HepG2 (cell line): ENCODE data around the gene SHISAL1. TPM values are rescaled to one million over a fixed set of nuclear protein-coding genes. Genes with fewer than 3 reads are reported as not detected.

Experiments used
- ATAC-seq: fragments of 200-7000 bp; cut with Tn5 transposase; 3 replicates; pipeline ENCODE4 v1.9.1; 2020; ENCODE audit warnings: mild to moderate bottlenecking, moderate library complexity
- BruUV-seq: library from RNA; stranded (reverse); fragments of 400-500 nt; replicated peaks from 2 replicates; lab custom pipeline; 2021; lab: Mats Ljungman, UMichigan
- CTCF ChIA-PET: fragments of 300-600 bp; formaldehyde crosslinking; extraction: SDS; loops from one replicate; lab custom pipeline; 2021; ENCODE audit warnings: low total read pairs, inconsistent platforms, low intra/inter-chr PET ratio; lab: Yijun Ruan, JAX
- POLR2A ChIA-PET: fragments of 350-600 bp; sonication (Branson Sonifier 250); formaldehyde crosslinking; loops from one replicate; lab custom pipeline; 2020; ENCODE audit warnings: antibody characterized with exemption, inconsistent platforms; lab: Yijun Ruan, JAX
- DNase-seq: peaks from one replicate; pipeline ENCODE4 v3.0.0-alpha.2; 2015; ENCODE audit warnings: low spot score
- FAIRE-seq: peaks from 3 replicates; lab custom pipeline; 2011; peaks lifted over from hg19 to GRCh38; lab: Jason Lieb, UNC
- H2AFZ ChIP-seq: one replicate; pipeline ENCODE4 v1.6.1; 2011; ENCODE audit warnings: low read length, inconsistent platforms
- H3K27ac ChIP-seq: fragments of 300-600 bp; 3 replicates; pipeline ENCODE4 v1.8.0; 2011; ENCODE audit warnings: mixed run types, mild to moderate bottlenecking, mixed read lengths, low read length, inconsistent platforms; ENCODE audit not compliant: insufficient read depth; ENCODE audit errors: extremely low read length
- H3K27me3 ChIP-seq, 2 experiments: fragments of 200-600 bp in 1 of 2; 2 replicates in 1 of 2; 3 replicates in 1 of 2; pipeline versions ENCODE4 v1.6.0 to v1.8.0; 2011; ENCODE audit warnings: low read length in 2 of 2, mild to moderate bottlenecking in 2 of 2, moderate library complexity in 2 of 2, inconsistent platforms in 1 of 2; ENCODE audit not compliant: insufficient read depth in 2 of 2, control insufficient read depth in 1 of 2
- H3K36me3 ChIP-seq, 2 experiments: fragments of 200-600 bp in 1 of 2; replicated peaks in 1 of 2; 2 replicates in 1 of 2; 3 replicates in 1 of 2; pipeline versions ENCODE4 v1.5.1 to v1.8.0; 2011; ENCODE audit warnings: low read length in 2 of 2, inconsistent platforms in 1 of 2; ENCODE audit not compliant: insufficient read depth in 2 of 2, control insufficient read depth in 1 of 2
- H3K4me1 ChIP-seq: 2 replicates; pipeline ENCODE4 v1.5.1; 2012; ENCODE audit warnings: low read length, inconsistent platforms; ENCODE audit not compliant: insufficient read depth
- H3K4me2 ChIP-seq: 2 replicates; pipeline ENCODE4 v1.6.0; 2011; ENCODE audit warnings: low read depth, low read length, inconsistent platforms
- H3K4me3 ChIP-seq, 3 experiments: fragments of 200-600 bp in 1 of 3; sonication (generic), shearing (Covaris generic) in 1 of 3; replicated peaks in 1 of 3; 2 replicates each; pipeline ENCODE4 v1.5.1; 2011 to 2016; ENCODE audit warnings: low read length in 3 of 3, inconsistent platforms in 2 of 3, low read depth in 2 of 3, mild to moderate bottlenecking in 2 of 3, control low read depth in 1 of 3, mixed read lengths in 1 of 3; ENCODE audit not compliant: insufficient read depth in 1 of 3
- H3K79me2 ChIP-seq: one replicate; pipeline ENCODE4 v1.6.1; 2011; ENCODE audit warnings: low read length, inconsistent platforms; ENCODE audit not compliant: insufficient read depth
- H3K9ac ChIP-seq: 2 replicates; pipeline ENCODE4 v1.6.0; 2011; ENCODE audit warnings: mild to moderate bottlenecking, low read depth, low read length, inconsistent platforms; ENCODE audit not compliant: insufficient read depth
- H3K9me3 ChIP-seq: 2 replicates; pipeline ENCODE4 v1.5.1; 2012; ENCODE audit warnings: mild to moderate bottlenecking, low read length
- H4K20me1 ChIP-seq: 2 replicates; pipeline ENCODE4 v1.6.0; 2011; ENCODE audit warnings: inconsistent platforms, mild to moderate bottlenecking, low read length, moderate library complexity; ENCODE audit not compliant: insufficient read depth
- ASH2L ChIP-seq: fragments of 300-600, 200-600 bp; sonication (generic); IDR thresholded peaks from 2 replicates; pipeline ENCODE4 v1.7.0; 2017; ENCODE audit warnings: low read depth, mild to moderate bottlenecking, moderate library complexity, mixed read lengths, low read length; ENCODE audit not compliant: insufficient read length
- JUNB ChIP-seq: sonication (generic); formaldehyde crosslinking; IDR thresholded peaks from 2 replicates; pipeline ENCODE4 v1.8.0; 2022; ENCODE audit warnings: missing genetic modification reagents, mild to moderate bottlenecking, borderline replicate concordance
- SMARCE1 ChIP-seq: fragments of 450-650 bp; IDR thresholded peaks from 2 replicates; pipeline ENCODE4 v1.6.1; 2017; ENCODE audit warnings: borderline replicate concordance
- TMF1 ChIP-seq: sonication (generic); formaldehyde crosslinking; IDR thresholded peaks from 2 replicates; pipeline ENCODE4 v1.8.1; 2022; ENCODE audit warnings: low read depth, missing genetic modification reagents
- XRCC5 ChIP-seq: fragments of 200-400 bp; formaldehyde crosslinking; optimal IDR thresholded peaks from 2 replicates; pipeline ENCODE3; 2017; ENCODE audit warnings: mild to moderate bottlenecking, low read length
- ZMYM2 ChIP-seq: sonication (generic); formaldehyde crosslinking; IDR thresholded peaks from 2 replicates; pipeline ENCODE4 v1.8.0; 2022; ENCODE audit warnings: mild to moderate bottlenecking, missing genetic modification reagents
- ZNF619 ChIP-seq: sonication (generic); formaldehyde crosslinking; IDR thresholded peaks from 2 replicates; pipeline ENCODE4 v1.4.0; 2020; ENCODE audit warnings: mild to moderate bottlenecking, missing genetic modification reagents
- ZNF678 ChIP-seq: sonication (generic); formaldehyde crosslinking; IDR thresholded peaks from 2 replicates; pipeline ENCODE4 v1.4.0; 2020; ENCODE audit warnings: mild to moderate bottlenecking, missing genetic modification reagents
- WGBS: methylation state at CpG from one replicate; pipeline ENCODE4 v1.1.6; 2017; ENCODE audit warnings: low lambda C conversion rate; 5-methylcytosine and 5-hydroxymethylcytosine counted together
- in situ Hi-C: cut with HindIII; loops from 2 replicates; pipeline ENCODE4 v1.10.0; 2017; ENCODE audit warnings: low pct_unique_long_range_greater_than_20kb; ENCODE audit not compliant: extremely low pct_ligation_motif_present
- intact Hi-C: fragments of 100-400 bp; cut with micrococcal nuclease; formaldehyde crosslinking; loops from one replicate; pipeline ENCODE4 v1.10.0; 2022; ENCODE audit not compliant: unreplicated experiment
- polyA plus RNA-seq, 8 experiments: library from polyadenylated mRNA; depleted of rRNA in 3 of 8; stranded (reverse) in 7 of 8; unstranded in 1 of 8; fragments of >200 nt; fragmentation: Illumina TruSeq in 4 of 8; extraction: Trizol in 4 of 8; gene quantifications; 2 replicates each; pipeline versions ENCODE4 v1.2.1 to v1.2.3, GENCODE V29; 2011 to 2016; ENCODE audit warnings: low read depth in 4 of 8, missing spikeins in 1 of 8, mixed read lengths in 1 of 8; ENCODE audit not compliant: insufficient read depth in 1 of 8
- total RNA-seq, 5 experiments: library from RNA; depleted of rRNA; stranded (reverse); fragments of >200 nt; fragmentation: Illumina TruSeq; extraction: Trizol; gene quantifications; 2 replicates each; pipeline ENCODE4 v1.2.3, GENCODE V29; 2016; ENCODE audit warnings: low read depth in 1 of 5
- TF ChIP-seq, protein P1 (sequence below): IDR thresholded peaks from 2 replicates; pipeline ENCODE4 v1.6.1; 2018; ENCODE audit warnings: missing genetic modification reagents
- TF ChIP-seq, protein P2 (sequence below): sonication (generic); formaldehyde crosslinking; IDR thresholded peaks from 2 replicates; pipeline ENCODE4 v1.4.0; 2020; ENCODE audit warnings: missing genetic modification reagents

SHISAL1 gene
- total and polyA plus RNA-seq, 2 of the 13 experiments (the other 11 are each of a cell fraction or from before 2014, with no cell fraction given), result not detected

DNA sequence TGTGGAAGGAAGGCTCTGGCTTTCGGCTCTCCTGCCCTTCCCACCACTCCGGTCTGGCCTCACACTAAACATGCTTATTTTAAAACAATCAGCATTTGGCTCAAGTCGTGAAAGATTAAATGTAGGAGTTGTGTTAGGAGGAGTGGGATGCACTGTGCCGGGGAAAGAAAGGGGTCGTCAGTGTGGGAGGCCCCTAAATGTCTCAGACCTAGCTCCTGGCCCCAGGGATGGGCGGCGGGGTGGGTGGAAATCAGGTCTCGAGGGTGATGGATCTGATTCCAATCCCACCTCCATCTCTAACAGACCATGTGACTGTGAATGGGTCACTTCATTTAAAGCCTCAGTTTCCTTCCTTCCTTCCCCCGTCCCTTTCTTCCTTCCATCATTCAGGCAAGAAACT, 6.9 kb upstream of the SHISAL1 start:
- no peak for FAIRE-seq
- no peak for DNase-seq
- WGBS, result 5% methylated on average over 7 of the region's 9 CpGs
- Histone ChIP-seq H3K36me3 (no peaks in the 10 kb centered on the region), H3K9me3 (no peaks in the 10 kb centered on the region), H3K79me2 (no peaks in the 10 kb centered on the region), H3K27me3 (peaks cover 9 to 35% of the 10 kb centered on the region in 2 experiments; a peak in 4 of 5 replicates), H2AFZ (no peak overlapping the region), H3K9ac (no peak overlapping the region), H3K27ac (no peak overlapping the region), H4K20me1 (no peaks in the 10 kb centered on the region), H3K4me2 (no peak overlapping the region), H3K4me3 (no peak overlapping the region), H3K4me1 (no peaks in the 10 kb centered on the region)
- ChIA-PET POLR2A (no interaction called here), CTCF (no interaction called here)
- BruUV-seq, result no TSS peak
- intact Hi-C loops, result no loop called here
- TF ChIP-seq ZNF678 (CRISPR knock-in tag) (no peak), TMF1 (no peak), XRCC5 (no peak), ASH2L (no peak), JUNB (CRISPR knock-in tag) (no peak), ZNF619 (CRISPR knock-in tag) (no peak), ZMYM2 (no peak), SMARCE1 (no peak)
- TF ChIP-seq, protein P1, sequence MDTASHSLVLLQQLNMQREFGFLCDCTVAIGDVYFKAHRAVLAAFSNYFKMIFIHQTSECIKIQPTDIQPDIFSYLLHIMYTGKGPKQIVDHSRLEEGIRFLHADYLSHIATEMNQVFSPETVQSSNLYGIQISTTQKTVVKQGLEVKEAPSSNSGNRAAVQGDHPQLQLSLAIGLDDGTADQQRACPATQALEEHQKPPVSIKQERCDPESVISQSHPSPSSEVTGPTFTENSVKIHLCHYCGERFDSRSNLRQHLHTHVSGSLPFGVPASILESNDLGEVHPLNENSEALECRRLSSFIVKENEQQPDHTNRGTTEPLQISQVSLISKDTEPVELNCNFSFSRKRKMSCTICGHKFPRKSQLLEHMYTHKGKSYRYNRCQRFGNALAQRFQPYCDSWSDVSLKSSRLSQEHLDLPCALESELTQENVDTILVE (CRISPR knock-in tag), result no peak
- TF ChIP-seq, protein P2, sequence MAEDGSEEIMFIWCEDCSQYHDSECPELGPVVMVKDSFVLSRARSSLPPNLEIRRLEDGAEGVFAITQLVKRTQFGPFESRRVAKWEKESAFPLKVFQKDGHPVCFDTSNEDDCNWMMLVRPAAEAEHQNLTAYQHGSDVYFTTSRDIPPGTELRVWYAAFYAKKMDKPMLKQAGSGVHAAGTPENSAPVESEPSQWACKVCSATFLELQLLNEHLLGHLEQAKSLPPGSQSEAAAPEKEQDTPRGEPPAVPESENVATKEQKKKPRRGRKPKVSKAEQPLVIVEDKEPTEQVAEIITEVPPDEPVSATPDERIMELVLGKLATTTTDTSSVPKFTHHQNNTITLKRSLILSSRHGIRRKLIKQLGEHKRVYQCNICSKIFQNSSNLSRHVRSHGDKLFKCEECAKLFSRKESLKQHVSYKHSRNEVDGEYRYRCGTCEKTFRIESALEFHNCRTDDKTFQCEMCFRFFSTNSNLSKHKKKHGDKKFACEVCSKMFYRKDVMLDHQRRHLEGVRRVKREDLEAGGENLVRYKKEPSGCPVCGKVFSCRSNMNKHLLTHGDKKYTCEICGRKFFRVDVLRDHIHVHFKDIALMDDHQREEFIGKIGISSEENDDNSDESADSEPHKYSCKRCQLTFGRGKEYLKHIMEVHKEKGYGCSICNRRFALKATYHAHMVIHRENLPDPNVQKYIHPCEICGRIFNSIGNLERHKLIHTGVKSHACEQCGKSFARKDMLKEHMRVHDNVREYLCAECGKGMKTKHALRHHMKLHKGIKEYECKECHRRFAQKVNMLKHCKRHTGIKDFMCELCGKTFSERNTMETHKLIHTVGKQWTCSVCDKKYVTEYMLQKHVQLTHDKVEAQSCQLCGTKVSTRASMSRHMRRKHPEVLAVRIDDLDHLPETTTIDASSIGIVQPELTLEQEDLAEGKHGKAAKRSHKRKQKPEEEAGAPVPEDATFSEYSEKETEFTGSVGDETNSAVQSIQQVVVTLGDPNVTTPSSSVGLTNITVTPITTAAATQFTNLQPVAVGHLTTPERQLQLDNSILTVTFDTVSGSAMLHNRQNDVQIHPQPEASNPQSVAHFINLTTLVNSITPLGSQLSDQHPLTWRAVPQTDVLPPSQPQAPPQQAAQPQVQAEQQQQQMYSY (CRISPR knock-in tag), result no peak
- in situ Hi-C loops, result no loop called here
- ATAC-seq, result no peak
